C4-2B (cell line): Measurements from ENCODE around the gene PACS2.

ENCODE experiments used
- ZFX ChIP-seq: fragments of 450-650 bp; IDR thresholded peaks from 2 replicates; pipeline ENCODE4 v1.6.1; 2017
- TF ChIP-seq, protein P1 (sequence below): fragments of 450-650 bp; conservative IDR thresholded peaks from 2 replicates; pipeline ENCODE4 v1.5.1; 2017; ENCODE audit warnings: mild to moderate bottlenecking

- TF ChIP-seq, protein P1, sequence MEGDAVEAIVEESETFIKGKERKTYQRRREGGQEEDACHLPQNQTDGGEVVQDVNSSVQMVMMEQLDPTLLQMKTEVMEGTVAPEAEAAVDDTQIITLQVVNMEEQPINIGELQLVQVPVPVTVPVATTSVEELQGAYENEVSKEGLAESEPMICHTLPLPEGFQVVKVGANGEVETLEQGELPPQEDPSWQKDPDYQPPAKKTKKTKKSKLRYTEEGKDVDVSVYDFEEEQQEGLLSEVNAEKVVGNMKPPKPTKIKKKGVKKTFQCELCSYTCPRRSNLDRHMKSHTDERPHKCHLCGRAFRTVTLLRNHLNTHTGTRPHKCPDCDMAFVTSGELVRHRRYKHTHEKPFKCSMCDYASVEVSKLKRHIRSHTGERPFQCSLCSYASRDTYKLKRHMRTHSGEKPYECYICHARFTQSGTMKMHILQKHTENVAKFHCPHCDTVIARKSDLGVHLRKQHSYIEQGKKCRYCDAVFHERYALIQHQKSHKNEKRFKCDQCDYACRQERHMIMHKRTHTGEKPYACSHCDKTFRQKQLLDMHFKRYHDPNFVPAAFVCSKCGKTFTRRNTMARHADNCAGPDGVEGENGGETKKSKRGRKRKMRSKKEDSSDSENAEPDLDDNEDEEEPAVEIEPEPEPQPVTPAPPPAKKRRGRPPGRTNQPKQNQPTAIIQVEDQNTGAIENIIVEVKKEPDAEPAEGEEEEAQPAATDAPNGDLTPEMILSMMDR: no peak
- TF ChIP-seq ZFX: no peak
Observed at GRCh38 chr14:105335735-105336476, 21.4 kb downstream of the PACS2 start.
